Lower leg skin (tissue), 3 donors: ENCODE results near the gene SLC35F3.

Experiments used
- POLR2A ChIP-seq, 2 donors: fragments of 450-650 bp; IDR thresholded peaks; one replicate each; pipeline ENCODE4 v1.6.1; 2016 to 2017; ENCODE audit warnings: antibody characterized with exemption in 2 of 2, mild to moderate bottlenecking in 1 of 2, moderate library complexity in 1 of 2
- TF ChIP-seq, protein P1 (sequence below), 3 donors: fragments of 450-650 bp; IDR thresholded peaks; one replicate each; pipeline ENCODE4 v1.5.1; 2016; ENCODE audit warnings: antibody characterized with exemption in 3 of 3, mild to moderate bottlenecking in 3 of 3, moderate library complexity in 2 of 3

GRCh38 chr1:234234199-234234598 is 329.7 kb downstream of the SLC35F3 start:
- TF ChIP-seq, protein P1, sequence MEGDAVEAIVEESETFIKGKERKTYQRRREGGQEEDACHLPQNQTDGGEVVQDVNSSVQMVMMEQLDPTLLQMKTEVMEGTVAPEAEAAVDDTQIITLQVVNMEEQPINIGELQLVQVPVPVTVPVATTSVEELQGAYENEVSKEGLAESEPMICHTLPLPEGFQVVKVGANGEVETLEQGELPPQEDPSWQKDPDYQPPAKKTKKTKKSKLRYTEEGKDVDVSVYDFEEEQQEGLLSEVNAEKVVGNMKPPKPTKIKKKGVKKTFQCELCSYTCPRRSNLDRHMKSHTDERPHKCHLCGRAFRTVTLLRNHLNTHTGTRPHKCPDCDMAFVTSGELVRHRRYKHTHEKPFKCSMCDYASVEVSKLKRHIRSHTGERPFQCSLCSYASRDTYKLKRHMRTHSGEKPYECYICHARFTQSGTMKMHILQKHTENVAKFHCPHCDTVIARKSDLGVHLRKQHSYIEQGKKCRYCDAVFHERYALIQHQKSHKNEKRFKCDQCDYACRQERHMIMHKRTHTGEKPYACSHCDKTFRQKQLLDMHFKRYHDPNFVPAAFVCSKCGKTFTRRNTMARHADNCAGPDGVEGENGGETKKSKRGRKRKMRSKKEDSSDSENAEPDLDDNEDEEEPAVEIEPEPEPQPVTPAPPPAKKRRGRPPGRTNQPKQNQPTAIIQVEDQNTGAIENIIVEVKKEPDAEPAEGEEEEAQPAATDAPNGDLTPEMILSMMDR (IDR thresholded peaks at IDR 0.05) = no peak
- TF ChIP-seq POLR2A (IDR thresholded peaks at IDR 0.05) = no peak
